ENCODE measurements around the gene KCNH6. TPM values are rescaled to one million over a fixed set of nuclear protein-coding genes. Genes with fewer than 3 reads are reported as not detected.

Gene KCNH6
- total and polyA plus RNA-seq, 9 of the 15 experiments (the other 6 are each of a cell fraction or from before 2014, with no cell fraction given) = not detected

DNA sequence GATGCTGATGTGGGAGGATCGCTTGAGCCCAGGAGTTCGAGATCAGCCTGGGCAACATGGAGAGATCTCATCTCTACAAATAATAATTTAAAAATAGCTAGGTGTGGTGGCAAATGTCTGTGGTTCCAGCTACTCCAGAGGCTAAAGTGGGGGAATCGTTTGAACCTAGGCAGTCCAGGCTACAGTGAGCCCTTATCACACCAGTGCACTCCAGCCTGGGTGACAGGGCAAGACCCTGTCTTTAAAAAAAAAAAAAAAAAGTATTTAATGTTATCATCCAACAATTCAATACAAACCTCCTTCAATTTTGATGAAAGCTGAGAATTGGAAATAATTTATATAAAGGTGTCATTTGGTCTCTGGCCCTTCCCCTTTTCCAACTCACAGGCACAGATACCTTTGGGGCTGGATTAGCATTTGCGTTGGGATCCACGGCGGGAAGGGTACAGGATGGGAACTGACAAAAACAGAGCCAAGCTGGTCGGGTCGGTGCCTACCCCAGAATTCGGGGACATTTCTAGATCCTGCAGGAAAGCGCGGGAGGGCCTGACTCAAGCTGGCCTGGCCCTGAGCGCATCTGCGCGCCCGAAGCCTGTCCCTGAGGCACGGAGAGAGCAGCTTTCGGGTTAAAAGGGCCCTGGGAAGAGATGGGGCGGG lies 26.3 kb downstream of the KCNH6 start (continued):
- TF ChIP-seq, protein P1, sequence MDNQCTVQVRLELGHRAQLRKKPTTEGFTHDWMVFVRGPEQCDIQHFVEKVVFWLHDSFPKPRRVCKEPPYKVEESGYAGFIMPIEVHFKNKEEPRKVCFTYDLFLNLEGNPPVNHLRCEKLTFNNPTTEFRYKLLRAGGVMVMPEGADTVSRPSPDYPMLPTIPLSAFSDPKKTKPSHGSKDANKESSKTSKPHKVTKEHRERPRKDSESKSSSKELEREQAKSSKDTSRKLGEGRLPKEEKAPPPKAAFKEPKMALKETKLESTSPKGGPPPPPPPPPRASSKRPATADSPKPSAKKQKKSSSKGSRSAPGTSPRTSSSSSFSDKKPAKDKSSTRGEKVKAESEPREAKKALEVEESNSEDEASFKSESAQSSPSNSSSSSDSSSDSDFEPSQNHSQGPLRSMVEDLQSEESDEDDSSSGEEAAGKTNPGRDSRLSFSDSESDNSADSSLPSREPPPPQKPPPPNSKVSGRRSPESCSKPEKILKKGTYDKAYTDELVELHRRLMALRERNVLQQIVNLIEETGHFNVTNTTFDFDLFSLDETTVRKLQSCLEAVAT (IDR thresholded peaks at IDR 0.05) = no peak
- TF ChIP-seq, protein P2, sequence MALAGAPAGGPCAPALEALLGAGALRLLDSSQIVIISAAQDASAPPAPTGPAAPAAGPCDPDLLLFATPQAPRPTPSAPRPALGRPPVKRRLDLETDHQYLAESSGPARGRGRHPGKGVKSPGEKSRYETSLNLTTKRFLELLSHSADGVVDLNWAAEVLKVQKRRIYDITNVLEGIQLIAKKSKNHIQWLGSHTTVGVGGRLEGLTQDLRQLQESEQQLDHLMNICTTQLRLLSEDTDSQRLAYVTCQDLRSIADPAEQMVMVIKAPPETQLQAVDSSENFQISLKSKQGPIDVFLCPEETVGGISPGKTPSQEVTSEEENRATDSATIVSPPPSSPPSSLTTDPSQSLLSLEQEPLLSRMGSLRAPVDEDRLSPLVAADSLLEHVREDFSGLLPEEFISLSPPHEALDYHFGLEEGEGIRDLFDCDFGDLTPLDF (CRISPR knock-in tag; IDR thresholded peaks at IDR 0.05) = peak; percentile 65; the same call in 1 of the 2 replicates
- TF ChIP-seq CBFA2T2 (conservative IDR thresholded peaks at IDR 0.05) = peak; percentile 52
- TF ChIP-seq TCF3 (CRISPR knock-in tag; IDR thresholded peaks at IDR 0.05) = peak; percentile 51; the same call in 1 of the 2 replicates
- peak; percentile 77 for TF ChIP-seq CBFA2T3 (IDR thresholded peaks at IDR 0.05)
- TF ChIP-seq, protein P3, sequence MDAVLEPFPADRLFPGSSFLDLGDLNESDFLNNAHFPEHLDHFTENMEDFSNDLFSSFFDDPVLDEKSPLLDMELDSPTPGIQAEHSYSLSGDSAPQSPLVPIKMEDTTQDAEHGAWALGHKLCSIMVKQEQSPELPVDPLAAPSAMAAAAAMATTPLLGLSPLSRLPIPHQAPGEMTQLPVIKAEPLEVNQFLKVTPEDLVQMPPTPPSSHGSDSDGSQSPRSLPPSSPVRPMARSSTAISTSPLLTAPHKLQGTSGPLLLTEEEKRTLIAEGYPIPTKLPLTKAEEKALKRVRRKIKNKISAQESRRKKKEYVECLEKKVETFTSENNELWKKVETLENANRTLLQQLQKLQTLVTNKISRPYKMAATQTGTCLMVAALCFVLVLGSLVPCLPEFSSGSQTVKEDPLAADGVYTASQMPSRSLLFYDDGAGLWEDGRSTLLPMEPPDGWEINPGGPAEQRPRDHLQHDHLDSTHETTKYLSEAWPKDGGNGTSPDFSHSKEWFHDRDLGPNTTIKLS (IDR thresholded peaks at IDR 0.05; ENCODE audit: borderline replicate concordance, low read depth) = no peak
- TF ChIP-seq, protein P4, sequence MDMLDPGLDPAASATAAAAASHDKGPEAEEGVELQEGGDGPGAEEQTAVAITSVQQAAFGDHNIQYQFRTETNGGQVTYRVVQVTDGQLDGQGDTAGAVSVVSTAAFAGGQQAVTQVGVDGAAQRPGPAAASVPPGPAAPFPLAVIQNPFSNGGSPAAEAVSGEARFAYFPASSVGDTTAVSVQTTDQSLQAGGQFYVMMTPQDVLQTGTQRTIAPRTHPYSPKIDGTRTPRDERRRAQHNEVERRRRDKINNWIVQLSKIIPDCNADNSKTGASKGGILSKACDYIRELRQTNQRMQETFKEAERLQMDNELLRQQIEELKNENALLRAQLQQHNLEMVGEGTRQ (CRISPR knock-in tag; IDR thresholded peaks at IDR 0.05) = no peak
- no peak for TF ChIP-seq CBX8 (IDR thresholded peaks at IDR 0.05; ENCODE audit: borderline replicate concordance, extremely low read depth, low read depth, low read length, poor library complexity, severe bottlenecking)
- TF ChIP-seq CCAR2 (IDR thresholded peaks at IDR 0.05; ENCODE audit: low read depth, low read length) = no peak
- TF ChIP-seq, protein P5, sequence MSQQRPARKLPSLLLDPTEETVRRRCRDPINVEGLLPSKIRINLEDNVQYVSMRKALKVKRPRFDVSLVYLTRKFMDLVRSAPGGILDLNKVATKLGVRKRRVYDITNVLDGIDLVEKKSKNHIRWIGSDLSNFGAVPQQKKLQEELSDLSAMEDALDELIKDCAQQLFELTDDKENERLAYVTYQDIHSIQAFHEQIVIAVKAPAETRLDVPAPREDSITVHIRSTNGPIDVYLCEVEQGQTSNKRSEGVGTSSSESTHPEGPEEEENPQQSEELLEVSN (IDR thresholded peaks at IDR 0.05; ENCODE audit: borderline replicate concordance in 1 of 2, extremely low read depth in 1 of 2, insufficient read depth in 1 of 2, insufficient read length in 1 of 2, low read depth in 1 of 2, low read length in 1 of 2, poor library complexity in 1 of 2, severe bottlenecking in 1 of 2) = peak in 1 of 2 experiments; percentile 69
- TF ChIP-seq MYBL2 (IDR thresholded peaks at IDR 0.05; ENCODE audit: low read depth) = no peak
- TF ChIP-seq MYBL2 (CRISPR knock-in tag; IDR thresholded peaks at IDR 0.05; ENCODE audit: borderline replicate concordance) = no peak
- TF ChIP-seq, protein P6, sequence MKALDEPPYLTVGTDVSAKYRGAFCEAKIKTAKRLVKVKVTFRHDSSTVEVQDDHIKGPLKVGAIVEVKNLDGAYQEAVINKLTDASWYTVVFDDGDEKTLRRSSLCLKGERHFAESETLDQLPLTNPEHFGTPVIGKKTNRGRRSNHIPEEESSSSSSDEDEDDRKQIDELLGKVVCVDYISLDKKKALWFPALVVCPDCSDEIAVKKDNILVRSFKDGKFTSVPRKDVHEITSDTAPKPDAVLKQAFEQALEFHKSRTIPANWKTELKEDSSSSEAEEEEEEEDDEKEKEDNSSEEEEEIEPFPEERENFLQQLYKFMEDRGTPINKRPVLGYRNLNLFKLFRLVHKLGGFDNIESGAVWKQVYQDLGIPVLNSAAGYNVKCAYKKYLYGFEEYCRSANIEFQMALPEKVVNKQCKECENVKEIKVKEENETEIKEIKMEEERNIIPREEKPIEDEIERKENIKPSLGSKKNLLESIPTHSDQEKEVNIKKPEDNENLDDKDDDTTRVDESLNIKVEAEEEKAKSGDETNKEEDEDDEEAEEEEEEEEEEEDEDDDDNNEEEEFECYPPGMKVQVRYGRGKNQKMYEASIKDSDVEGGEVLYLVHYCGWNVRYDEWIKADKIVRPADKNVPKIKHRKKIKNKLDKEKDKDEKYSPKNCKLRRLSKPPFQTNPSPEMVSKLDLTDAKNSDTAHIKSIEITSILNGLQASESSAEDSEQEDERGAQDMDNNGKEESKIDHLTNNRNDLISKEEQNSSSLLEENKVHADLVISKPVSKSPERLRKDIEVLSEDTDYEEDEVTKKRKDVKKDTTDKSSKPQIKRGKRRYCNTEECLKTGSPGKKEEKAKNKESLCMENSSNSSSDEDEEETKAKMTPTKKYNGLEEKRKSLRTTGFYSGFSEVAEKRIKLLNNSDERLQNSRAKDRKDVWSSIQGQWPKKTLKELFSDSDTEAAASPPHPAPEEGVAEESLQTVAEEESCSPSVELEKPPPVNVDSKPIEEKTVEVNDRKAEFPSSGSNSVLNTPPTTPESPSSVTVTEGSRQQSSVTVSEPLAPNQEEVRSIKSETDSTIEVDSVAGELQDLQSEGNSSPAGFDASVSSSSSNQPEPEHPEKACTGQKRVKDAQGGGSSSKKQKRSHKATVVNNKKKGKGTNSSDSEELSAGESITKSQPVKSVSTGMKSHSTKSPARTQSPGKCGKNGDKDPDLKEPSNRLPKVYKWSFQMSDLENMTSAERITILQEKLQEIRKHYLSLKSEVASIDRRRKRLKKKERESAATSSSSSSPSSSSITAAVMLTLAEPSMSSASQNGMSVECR (CRISPR knock-in tag; IDR thresholded peaks at IDR 0.05) = no peak
- TF ChIP-seq, protein P7, sequence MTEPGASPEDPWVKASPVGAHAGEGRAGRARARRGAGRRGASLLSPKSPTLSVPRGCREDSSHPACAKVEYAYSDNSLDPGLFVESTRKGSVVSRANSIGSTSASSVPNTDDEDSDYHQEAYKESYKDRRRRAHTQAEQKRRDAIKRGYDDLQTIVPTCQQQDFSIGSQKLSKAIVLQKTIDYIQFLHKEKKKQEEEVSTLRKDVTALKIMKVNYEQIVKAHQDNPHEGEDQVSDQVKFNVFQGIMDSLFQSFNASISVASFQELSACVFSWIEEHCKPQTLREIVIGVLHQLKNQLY (CRISPR knock-in tag; conservative IDR thresholded peaks at IDR 0.05) = no peak
